WTC11 (cell line): Measurements from ENCODE around the gene MYO7B.

Experiments
- TF ChIP-seq, protein P1 (sequence below): fragments of 200-600 bp; IDR thresholded peaks from 2 replicates; pipeline ENCODE4 v1.8.0; 2022; ENCODE audit warnings: antibody characterized with exemption
- TF ChIP-seq, protein P2 (sequence below): sonication (generic); formaldehyde crosslinking; IDR thresholded peaks from 2 replicates; pipeline ENCODE4 v1.8.0; 2022; ENCODE audit warnings: mild to moderate bottlenecking, missing genetic modification reagents

GRCh38 chr2:127607399-127607908 lies 72.0 kb downstream of the MYO7B start:
- TF ChIP-seq, protein P1, sequence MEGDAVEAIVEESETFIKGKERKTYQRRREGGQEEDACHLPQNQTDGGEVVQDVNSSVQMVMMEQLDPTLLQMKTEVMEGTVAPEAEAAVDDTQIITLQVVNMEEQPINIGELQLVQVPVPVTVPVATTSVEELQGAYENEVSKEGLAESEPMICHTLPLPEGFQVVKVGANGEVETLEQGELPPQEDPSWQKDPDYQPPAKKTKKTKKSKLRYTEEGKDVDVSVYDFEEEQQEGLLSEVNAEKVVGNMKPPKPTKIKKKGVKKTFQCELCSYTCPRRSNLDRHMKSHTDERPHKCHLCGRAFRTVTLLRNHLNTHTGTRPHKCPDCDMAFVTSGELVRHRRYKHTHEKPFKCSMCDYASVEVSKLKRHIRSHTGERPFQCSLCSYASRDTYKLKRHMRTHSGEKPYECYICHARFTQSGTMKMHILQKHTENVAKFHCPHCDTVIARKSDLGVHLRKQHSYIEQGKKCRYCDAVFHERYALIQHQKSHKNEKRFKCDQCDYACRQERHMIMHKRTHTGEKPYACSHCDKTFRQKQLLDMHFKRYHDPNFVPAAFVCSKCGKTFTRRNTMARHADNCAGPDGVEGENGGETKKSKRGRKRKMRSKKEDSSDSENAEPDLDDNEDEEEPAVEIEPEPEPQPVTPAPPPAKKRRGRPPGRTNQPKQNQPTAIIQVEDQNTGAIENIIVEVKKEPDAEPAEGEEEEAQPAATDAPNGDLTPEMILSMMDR, result no peak
- TF ChIP-seq, protein P2, sequence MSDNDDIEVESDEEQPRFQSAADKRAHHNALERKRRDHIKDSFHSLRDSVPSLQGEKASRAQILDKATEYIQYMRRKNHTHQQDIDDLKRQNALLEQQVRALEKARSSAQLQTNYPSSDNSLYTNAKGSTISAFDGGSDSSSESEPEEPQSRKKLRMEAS, result no peak
